Sciatic nerve (tissue), 2 donors: Measurements from ENCODE around the gene CEP57. TPM values are rescaled to one million over a fixed set of nuclear protein-coding genes. Genes with fewer than 3 reads are reported as not detected.
"Not testable (repeated sequence)": the region's sequence is repeated elsewhere in the genome, so short reads cannot be mapped to it uniquely, and the experiment has no call there.

Experiments used
- ATAC-seq: fragments of 200-7000 bp; cut with Tn5 transposase; one replicate; pipeline ENCODE4 v1.9.1; 2020; ENCODE audit warnings: mild to moderate bottlenecking, moderate library complexity
- DNase-seq: peaks from one replicate; pipeline ENCODE4 v3.0.0-alpha.2; 2020; ENCODE audit warnings: low spot score
- intact Hi-C: fragments of 100-400 bp; cut with DNase I; formaldehyde crosslinking; loops from one replicate; pipeline ENCODE4 v1.14.2; 2022
- total RNA-seq: library from RNA; stranded (reverse); fragmentation: NEBNext Ultra II Directional; extraction: Animal tissue kit (Norgen Biotek cat#: 25700); gene quantifications from one replicate; pipeline ENCODE4 v1.2.1, GENCODE V29; 2021
- donor health status: DM: no; HTN: no; CAD: no.
- donor health status: DM: no; HTN: no; CAD: no.

CEP57 gene
- total RNA-seq, 1 donor from 2014 or later, result 48.1 TPM

DNA sequence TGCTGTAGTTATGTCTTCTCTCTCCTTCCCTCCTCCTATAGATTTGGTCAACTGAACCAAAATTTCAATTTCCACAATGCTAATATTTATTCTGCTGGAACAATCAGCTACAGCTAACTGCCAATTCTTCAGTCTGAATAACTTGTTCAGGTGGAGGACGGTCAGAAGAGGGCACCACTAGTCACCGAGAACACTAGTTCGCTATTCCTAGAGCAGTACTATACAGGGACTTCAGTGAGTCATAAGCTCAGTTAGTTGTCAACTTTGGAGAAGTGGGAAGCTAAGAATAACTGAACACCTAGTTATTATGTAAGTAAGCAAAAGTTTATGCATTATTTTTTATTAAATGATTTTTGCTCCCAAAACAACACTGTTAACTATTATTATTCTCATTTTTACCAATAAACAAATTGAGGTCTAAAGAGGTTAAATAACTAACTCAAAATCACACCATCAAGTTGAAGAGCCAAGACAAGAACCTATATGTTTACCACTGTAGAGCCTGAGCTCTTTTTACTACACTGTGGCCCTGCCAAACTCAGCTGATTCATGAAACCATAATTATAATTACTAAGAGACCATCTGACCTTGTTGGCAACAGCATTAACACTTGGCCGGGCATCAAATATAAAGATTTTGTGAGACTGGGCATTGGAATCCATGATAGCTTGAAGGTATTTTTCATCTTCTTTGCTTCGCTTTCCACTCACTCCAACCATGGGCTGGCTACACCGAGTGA, 59.0 kb downstream of the CEP57 start:
- intact Hi-C loops, result loop anchor here (10.0 kb wide), 1 partner anchor 496 kb away; the partner anchor contains the start of gene MAML2
- peak; percentile 89 for ATAC-seq
- DNase-seq, result no peak

DNA sequence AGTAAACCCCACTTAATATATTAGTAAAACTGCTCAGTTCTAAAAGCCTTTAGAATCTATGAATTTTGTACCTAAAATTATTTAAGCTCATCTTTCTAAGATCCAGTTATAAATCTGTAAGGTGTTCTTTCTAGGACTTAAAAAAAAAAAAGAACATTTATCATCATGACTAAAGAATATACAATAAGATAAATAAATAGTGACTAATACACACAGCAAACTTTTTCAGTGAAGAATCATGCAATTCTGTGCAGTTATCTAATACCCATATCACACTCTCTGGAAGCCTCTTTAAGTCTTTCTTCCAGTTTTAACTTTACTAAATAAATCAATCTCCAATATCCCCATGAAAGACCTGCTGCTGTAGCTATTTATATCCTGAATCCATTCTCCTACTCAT, 59.8 kb downstream of the CEP57 start:
- intact Hi-C loops, result no loop called here
- ATAC-seq (no peak), DNase-seq (no peak)

DNA sequence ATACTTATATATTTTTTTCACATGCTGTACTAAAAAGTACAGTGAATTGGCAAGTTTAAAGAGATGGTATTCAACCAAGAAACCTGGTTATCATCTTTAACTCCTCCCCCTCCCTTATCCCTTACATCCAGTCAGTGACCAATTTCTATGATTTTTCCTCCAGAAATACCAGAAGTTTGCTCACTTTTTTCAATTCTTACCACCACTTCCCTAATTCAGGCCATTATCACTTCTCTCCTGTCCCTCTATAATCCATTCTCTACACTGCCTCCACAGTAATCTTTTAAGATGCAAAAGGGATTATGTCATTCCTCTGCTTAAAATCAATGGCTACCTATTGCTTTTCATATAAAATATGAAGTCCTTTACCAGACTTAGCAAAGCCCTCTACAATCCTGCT, 62.8 kb downstream of the CEP57 start:
- ATAC-seq (no peak), DNase-seq (no peak)
- intact Hi-C loops, result no loop called here

DNA sequence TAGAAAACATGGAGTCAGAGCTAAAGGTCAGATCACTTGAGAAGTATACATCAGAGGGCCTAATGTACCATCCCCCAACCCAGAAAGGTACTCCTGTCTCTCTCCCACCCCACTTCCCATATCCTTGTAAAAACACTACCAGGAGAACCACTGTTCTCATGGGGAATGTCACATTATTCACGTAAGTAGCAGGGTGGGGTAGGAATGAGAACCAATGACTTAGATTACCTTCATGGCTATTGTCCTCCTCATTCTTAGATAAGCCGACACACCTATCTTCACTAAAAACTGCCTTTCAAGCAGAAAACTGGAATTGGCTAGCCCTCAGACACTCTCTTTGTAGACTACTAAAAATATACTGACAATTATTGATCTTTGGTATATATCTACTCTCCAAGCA, 63.6 kb downstream of the CEP57 start:
- intact Hi-C loops, result no loop called here
- ATAC-seq, result no peak
- no peak for DNase-seq

DNA sequence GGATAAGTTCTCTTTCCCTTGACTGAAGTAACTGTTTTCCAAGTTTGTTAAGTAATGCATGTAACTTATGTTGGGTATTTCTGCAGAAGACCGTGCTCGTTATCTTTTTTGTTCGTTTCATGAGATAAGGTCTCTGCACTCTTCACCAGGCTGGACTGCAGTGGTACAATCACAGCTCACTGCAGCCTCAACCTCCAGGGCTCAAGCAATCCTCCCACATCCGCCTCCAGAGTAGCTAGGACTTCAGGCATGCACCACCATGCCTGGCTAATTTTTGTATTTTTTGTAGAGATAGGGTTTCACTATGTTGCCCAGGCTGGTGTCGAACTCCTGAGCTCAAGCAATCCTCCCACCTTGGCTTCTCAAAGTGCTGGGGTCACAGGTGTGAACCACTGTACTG, 64.1 kb downstream of the CEP57 start:
- DNase-seq, ATAC-seq, intact Hi-C loops: not testable (repeated sequence)

DNA sequence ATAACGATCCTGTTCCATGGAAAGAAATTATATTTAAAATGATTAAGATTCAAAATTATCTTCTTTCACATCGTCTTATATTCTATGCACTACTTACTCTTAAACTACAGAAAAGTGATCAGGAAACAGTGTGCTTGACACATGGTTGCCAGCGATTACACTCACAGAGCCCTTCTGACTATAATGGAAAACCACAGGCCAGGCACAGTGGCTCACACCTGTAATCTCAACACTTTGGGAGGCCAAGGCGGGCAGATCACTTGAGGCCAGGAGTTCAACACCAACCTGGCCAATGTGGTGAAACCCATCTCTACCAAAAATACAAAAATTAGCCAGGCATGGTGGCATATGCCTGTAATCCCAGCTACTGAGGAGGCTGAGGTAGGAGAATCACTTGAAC, 69.7 kb downstream of the CEP57 start:
- DNase-seq, ATAC-seq, intact Hi-C loops: not testable (repeated sequence)

DNA sequence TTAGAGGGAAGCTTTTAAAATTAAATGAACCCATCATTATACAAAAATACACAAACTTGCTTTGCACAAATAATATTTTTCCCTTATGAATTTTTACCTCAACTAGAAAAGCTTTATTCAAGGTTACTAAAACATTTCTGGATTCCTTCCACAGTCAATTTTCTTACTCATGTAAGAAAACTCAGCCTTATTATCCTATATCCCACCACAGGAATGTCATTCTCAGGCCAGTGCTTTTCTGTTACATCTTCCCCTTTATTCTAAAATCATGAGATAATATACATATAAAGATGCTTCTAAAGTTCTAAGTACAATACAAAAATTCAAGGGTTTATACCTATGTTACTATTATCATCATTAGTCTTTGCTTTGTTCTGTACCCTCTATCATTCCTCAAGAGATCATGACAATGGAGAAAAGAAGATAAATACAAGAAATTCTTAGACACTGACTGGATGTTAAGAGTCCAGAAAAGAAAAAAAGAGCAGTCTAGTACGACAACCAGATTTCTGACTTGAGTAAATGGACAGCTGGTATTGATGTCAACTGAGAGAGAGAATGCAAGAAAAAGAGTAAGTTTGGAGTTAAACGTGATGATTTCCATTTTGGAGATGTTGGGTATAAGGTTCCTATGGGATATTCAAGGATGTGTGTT, 73.3 kb downstream of the CEP57 start:
- intact Hi-C loops, result no loop called here
- no peak for ATAC-seq
- no peak for DNase-seq

DNA sequence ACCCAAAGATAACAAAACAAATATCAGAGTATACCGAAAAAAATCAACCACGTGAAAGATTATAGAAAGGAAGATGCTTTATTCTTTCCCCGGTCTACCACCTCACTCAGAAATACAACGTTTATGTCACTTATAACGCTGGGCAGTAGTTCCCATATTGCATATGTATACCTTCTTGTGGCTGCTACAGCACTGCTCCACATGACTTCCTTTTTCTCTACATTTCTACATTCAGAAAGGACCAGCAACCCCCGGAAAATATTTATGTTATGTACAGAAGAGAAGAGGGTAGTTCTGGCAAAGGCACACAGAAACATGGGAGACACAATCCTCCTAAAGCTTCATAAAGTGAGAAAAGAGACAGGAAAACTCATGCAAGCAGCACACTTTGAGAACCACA, 76.8 kb downstream of the CEP57 start:
- DNase-seq, result no peak
- intact Hi-C loops, result no loop called here
- no peak for ATAC-seq

DNA sequence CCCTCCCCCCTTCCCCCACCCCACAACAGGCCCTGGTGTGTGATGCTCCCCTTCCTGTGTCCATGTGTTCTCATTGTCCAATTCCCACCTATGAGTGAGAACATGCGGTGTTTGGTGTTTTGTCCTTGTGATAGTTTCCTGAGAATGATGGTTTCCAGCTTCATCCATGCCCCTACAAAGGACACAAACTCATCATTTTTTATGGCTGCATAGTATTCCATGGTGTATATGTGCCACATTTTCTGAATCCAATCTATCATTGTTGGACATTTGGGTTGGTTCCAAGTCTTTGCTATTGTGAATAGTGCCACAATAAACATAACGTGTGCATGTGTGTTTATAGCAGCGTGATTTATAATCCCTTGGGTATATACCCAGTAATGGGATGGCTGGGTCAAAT, 80.6 kb downstream of the CEP57 start:
- intact Hi-C loops, DNase-seq, ATAC-seq: not testable (repeated sequence)

DNA sequence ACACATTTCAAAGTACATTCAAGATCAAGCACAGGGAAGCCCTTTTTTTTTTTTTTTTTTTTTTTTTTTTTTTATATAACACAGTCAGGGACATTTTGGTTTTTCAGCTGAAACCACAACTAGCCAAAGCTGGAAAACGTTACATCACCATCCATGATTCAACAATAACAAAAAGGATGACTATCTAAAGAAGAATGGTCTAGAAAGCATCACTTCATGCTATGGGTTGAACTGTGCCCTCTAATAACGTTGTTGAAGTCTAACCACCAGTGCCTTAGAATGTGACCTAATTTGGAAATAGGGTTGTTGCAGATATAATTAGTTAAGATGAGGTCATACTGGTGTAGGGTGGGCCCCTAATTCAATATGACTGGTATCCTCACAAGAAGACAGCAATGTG, 87.0 kb downstream of the CEP57 start:
- no peak for DNase-seq
- ATAC-seq, result no peak
- intact Hi-C loops, result no loop called here

Other genes starting within 250 kb of the CEP57 start
- gene FAM76B, start 716 bp upstream of the CEP57 start, total RNA-seq, result 45.6 TPM
- 31.5 TPM for gene MTMR2, start 133.6 kb downstream of the CEP57 start, total RNA-seq